Tibial nerve (tissue), 4 donors: ENCODE data around the gene DZIP3.

Experiments
- CTCF ChIP-seq, 5 experiments: fragments of 200-600 bp in 3 of 5; fragments of 450-650 bp in 2 of 5; sonication (generic) in 3 of 5; IDR thresholded peaks; one replicate each; pipeline ENCODE4 v1.5.1; 2016 to 2019; ENCODE audit warnings: antibody characterized with exemption in 5 of 5, mild to moderate bottlenecking in 3 of 5, moderate library complexity in 2 of 5
- EP300 ChIP-seq, 2 donors: sonication (generic); formaldehyde crosslinking; IDR thresholded peaks; one replicate each; pipeline ENCODE4 v1.6.1; 2017; ENCODE audit warnings: antibody characterized with exemption in 2 of 2, mild to moderate bottlenecking in 1 of 2
- POLR2A ChIP-seq, 2 donors: fragments of 450-650 bp; IDR thresholded peaks; one replicate each; pipeline ENCODE4 v1.6.1; 2017; ENCODE audit warnings: antibody characterized with exemption in 2 of 2, mild to moderate bottlenecking in 2 of 2, moderate library complexity in 2 of 2

GRCh38 chr3:108599677-108600409 is 10.3 kb downstream of the DZIP3 start:
- TF ChIP-seq CTCF (IDR thresholded peaks at IDR 0.05), result no peak
- TF ChIP-seq POLR2A (IDR thresholded peaks at IDR 0.05), result no peak
- no peak for TF ChIP-seq EP300 (IDR thresholded peaks at IDR 0.05)
